GM21447 (cell line): ENCODE measurements around the gene NEK6.

Experiments used
- ATAC-seq: cut with Tn5 transposase; IDR thresholded peaks from one replicate; pipeline ENCODE4 v1.9.1; 2021; ENCODE audit not compliant: unreplicated experiment

The NEK6 gene

DNA sequence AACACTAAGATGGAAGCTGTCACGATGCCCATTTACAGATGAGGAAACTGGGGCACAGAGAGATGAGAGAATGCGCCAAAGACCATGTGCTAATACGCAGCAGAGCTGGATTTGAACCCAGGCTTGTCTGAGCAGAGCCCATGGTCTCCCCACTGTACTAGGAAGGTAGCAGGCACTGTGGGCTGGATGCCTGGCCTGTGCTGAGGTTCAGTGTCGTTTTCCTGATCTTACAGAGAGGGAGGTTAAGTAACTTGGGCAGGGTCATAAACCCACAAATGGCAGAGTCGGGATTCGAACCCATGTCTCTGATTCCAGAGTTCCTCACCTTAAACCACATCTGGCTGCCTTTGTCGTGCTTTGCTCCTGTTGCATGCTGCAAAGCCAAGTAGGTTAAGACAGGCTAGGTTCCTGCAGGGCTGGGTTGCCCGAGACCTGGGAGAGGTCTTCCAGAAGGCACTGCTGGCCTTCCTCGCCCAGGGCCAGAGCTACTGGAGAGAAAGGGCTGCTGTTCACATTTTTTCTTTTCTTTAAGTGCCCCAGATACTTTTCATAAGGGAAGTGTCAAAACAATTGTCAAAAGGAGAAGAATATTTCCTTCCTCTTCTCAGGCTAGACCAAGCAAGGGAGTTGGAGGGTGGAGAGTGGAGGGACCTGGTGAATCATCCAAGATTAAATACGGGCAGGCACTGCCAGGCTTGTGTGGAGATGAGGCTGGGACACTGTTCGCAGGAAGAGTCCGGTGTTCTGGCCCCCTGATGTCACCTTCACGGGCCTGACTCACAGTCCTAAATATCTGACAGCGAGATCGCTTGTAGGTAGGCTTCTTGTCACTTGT lies 3.2 kb downstream of the NEK6 start:
- no peak for ATAC-seq

DNA sequence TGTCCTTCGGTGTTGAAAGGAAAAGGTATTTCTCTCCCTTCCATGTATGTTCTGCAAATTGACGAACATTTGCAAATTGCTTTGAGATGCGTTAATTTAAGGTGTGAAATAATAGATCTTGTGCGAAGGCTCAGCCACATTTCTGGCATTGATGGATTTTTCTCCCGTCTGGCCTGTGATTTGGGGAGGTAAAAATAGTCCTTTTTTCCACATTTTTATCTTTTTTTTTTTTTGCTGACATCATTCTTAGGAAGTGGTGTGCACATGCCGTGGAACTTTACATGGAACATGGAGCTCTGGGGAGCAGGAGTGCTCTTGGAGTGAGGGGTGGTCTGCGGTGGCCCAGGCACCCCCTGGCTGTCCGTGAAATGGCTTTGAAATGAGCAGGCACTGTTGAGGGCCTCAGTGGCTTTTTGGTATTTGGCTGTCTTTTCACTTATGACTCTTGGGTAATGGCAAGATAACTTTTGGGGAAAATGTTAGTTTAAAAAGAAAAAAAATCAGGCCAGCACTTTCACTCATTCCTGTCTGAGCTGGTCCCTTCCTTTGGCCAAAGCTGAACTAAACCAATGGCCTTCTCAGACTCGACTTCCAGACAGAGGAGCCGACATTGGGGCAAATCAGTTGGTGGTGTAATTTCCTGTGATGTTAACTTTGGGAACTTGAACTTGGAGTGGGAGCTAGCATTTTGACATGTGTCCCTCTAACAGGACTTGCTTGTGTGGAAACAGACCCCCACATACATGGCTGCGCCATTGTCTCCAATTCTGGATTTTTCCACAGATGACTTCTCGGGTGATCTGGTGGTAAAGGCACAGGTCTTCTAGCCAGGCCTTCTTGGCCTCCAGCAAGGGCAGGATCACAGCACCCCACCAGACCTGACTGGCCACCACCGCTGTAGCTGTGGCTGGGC lies 4.2 kb downstream of the NEK6 start:
- ATAC-seq = no peak

DNA sequence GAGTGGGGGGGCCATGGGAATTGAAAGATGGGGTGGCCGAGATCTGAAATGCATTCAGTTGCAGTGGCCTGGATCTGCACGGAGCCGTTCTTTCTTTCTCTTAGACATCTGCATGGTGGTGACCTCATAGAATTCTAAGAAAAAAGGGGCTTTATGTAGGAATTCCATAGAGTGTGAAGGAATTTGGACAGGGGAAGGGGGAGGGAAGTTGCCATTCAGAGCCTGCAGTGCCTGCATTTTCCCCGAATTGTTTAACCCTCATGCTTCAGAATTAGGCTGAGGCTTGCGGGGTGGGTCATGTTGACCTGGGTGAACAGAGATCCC lies 4.9 kb downstream of the NEK6 start:
- no peak for ATAC-seq

- no peak for ATAC-seq
Observed at GRCh38 chr9:124263213-124263612, 5.5 kb downstream of the NEK6 start.

- ATAC-seq = no peak
Observed at GRCh38 chr9:124263800-124264426, 6.2 kb downstream of the NEK6 start.

DNA sequence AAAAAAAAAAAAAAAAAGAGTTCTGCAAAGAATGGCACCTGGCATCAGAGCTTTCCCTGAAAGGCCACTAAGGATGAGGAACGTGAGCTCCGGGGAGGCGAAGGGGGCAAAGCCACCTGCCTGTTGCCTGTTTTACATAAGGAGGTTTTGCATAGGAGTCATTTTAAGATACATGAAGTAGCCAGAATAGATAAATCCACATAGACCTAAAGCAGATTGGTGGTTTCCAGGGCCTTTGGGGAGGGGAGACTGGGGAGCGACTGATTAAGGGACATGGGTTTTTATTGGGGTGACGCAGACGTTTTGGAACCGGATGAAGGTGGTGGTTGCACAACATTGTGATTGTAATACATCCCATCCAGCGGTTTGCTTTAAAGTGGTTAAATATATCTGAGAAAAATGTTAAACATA lies 7.1 kb downstream of the NEK6 start:
- peak; percentile 54 for ATAC-seq

DNA sequence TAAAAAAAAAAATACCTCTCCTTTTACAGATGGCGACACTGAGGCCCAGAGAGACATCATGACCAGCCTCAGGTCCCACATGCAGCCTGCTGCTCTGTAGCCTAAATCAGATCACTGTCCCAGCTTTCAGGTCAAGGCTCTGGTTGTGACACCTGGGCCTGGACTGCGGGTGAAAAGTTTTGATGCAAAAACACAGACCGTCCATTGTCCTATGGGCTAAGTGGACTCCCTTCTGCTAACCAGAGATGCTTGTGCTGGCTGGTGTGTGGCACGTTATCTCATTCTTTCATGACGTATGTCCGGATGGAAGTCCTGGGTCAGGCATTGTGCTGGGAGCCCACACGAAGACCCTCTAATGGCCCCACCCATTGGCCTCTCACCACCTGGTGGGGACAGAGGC lies 7.8 kb downstream of the NEK6 start:
- no peak for ATAC-seq

- ATAC-seq = no peak
Observed at GRCh38 chr9:124266139-124266825, 8.5 kb downstream of the NEK6 start.

DNA sequence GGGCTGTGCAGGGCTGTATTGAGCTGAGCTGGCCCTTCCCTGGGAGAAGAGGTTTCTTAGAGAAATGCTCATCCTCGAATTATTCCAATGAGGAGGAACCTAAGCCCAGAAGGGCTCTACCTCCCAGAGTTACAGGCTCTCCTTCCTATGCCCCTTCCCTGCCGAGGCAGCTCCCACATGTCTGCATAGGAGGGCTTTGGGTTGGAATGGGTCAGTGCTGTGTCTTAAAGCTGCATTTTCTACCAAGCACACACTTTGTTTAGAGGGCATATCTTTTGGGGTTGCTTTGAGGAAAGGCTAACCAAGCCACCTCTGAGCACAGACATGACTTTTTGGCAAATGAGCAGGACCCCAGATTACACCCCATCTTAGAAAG lies 9.1 kb downstream of the NEK6 start:
- ATAC-seq = no peak

DNA sequence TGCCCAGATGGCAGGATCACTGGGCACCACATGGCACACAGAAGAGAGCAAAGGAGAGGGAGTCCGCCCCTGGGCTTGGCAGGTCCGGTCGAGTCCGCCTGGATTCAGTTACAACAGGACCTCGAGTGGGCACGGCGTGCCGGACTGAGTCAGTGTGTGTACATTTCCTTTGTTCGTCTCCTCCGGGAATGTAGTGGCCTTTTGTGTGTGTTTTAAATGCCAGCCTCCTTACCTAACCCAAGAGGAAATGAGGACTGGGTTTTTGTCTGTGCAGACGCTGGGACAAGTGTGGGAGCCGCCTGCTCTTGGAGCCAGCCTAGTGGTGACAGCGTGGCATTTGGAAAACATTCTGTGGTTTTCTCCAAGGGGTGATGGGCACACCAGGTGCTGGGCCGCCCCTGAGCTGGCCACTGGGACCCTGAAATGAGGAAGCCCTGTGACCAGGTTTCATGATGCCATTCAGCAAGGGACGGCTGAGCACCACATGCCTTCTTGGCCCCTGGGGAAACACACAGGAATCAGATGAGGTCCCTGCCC lies 9.6 kb downstream of the NEK6 start:
- ATAC-seq = no peak

- ATAC-seq = no peak
Observed at GRCh38 chr9:124268248-124268647, 10.5 kb downstream of the NEK6 start.

DNA sequence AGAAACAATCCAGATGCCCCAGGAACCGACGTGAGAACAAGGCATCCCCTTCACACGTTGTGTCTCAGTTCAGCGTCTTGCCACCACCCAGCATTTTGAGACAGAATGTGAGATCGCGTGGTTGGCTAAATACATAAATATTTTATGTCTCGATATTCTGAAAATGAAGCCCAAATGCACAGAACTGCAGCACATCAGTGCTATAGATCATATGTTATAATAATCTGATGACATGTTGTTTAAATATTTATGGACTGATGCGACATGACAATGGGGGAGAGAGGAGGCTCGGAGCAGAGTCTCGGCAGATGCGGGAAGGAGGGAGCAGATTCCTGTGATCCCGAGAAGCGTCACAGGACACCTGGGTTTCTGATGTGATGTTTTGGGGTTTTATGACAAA lies 10.9 kb downstream of the NEK6 start:
- no peak for ATAC-seq

DNA sequence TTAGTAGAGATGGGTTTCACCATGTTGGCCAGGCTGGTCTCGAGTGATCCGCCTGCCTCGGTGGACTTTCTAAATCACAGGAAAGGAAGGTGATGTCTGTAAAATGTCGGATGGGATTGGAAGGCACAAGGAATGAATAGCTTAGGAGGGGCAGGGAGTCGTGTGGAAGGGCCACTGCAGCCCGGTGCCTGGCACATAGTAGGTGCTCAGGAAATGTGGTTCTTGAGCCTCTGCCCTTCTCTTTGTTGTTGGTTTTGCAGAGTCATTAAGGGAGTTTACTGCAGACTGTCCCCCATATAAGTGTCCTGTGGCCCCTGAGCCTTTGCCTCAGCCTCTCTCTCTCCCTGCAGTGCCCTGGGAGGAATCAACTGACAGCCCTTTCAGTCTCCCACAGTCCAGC lies 11.8 kb downstream of the NEK6 start:
- ATAC-seq = no peak

DNA sequence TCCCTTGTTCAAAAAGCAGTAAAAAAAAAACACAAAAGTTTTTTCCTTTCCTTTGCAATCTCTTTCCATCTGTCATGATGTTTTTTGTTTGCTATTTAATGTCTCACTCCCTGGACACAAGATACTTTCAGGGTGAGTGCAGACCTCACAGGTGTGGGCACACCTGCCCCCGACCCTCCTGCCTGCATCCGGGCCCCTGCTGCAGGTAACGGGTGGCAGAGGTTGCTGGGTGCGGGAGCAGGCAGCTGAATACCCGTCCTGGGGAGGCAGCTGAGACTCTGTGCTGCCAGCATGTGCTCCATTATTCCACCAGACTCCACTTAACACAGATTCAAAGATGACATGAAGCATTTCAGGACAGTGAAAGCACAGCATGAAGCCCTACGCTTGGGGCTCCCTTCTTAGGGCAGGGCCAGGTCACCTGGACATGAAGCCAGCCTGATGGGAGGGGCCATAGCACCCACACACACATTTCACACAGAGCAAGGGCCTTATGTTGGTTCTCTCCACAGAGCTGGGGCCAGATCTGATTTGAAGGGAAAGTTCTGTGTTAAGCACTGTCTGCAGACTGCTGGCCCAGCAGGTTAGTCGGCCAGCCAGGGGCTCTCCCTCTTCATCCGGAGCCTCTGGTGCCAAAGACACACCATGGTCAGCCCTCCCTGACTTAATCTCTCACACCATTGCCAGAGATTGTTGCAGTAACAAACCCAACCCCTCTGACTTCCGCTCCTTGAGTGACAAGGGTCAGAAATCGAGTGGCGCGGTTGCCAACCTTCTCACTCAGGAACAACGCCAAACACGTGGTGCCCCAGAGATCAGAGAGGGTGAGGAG lies 13.0 kb downstream of the NEK6 start:
- no peak for ATAC-seq

DNA sequence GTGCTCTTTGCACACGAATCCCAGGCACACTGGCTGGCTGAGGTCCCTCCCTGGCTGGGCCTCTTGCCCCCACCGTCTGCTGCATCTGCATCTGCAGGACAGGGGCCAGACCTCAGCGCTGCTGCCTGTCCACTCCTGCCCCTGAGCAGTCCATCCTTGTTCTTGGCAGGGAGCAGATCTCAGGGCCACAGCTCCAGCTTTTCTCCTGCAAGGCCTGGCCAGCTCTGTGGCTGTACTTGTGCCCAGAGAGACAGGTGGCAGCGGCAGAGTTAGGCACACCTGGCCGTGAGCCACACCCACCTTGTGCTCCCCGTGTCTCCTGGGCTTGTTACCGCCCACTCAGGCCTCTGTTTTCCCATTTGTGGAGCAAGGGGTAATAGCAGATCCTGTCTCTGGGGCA lies 13.9 kb downstream of the NEK6 start:
- no peak for ATAC-seq

- ATAC-seq = no peak
Observed at GRCh38 chr9:124272118-124272517, 14.4 kb downstream of the NEK6 start.

DNA sequence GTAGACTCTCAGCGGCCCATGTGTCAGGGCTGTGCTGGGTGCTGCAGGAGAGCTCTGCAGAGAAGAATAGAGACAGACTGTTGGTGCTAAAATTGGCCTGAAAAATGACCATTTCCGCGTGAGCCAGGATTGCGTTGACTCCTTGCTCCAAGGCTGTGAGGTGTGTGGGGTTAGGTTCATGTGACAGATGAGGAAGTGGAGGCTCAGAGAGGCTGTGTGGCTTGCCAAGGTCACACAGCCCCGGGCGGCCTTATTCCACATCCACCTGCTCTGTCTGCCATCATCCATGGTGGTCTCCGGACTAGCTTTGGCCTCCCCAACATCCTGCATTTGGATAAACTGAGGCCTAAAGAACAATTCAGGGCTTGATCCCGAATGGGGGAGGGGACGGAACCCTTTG lies 15.2 kb downstream of the NEK6 start:
- ATAC-seq = no peak

GRCh38 chr9:124273427-124274160 lies 15.8 kb downstream of the NEK6 start:
- no peak for ATAC-seq

GRCh38 chr9:124274226-124274625 lies 16.5 kb downstream of the NEK6 start:
- ATAC-seq = no peak
